ENCODE data around the gene ABCA13.

DNA sequence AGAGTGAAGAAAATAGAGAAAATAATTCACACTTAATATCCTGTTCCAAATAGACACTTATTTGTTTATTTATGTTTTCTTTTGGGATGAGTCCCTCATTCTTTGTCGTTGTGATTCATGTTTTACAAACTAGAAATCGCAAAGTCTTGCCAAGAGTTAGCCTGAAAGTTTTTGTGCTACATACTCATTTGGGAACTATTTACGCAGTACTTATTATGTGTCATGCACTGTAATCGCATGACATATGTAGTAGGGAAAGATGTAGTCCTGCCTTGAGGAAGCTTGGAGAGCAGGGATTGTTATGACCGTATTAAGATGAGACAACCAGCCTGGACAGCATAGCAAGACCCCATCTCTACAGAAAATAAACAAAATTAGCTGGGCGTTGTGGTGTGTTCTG is 189.3 kb downstream of the ABCA13 start:
- TF ChIP-seq, protein P1, sequence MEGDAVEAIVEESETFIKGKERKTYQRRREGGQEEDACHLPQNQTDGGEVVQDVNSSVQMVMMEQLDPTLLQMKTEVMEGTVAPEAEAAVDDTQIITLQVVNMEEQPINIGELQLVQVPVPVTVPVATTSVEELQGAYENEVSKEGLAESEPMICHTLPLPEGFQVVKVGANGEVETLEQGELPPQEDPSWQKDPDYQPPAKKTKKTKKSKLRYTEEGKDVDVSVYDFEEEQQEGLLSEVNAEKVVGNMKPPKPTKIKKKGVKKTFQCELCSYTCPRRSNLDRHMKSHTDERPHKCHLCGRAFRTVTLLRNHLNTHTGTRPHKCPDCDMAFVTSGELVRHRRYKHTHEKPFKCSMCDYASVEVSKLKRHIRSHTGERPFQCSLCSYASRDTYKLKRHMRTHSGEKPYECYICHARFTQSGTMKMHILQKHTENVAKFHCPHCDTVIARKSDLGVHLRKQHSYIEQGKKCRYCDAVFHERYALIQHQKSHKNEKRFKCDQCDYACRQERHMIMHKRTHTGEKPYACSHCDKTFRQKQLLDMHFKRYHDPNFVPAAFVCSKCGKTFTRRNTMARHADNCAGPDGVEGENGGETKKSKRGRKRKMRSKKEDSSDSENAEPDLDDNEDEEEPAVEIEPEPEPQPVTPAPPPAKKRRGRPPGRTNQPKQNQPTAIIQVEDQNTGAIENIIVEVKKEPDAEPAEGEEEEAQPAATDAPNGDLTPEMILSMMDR (IDR thresholded peaks at IDR 0.05; ENCODE audit: low read depth, low read length, poor library complexity, severe bottlenecking), result no peak
- no peak for TF ChIP-seq EZH2phosphoT487 (IDR thresholded peaks at IDR 0.05; ENCODE audit: borderline replicate concordance, low read length)

Measured in DOHH2 (cell line).